Middle frontal gyrus (tissue), 1 donor: ENCODE measurements around the gene TMEM53.

Source experiments
- DNase-seq: peaks from one replicate; pipeline ENCODE4 v3.0.0-alpha.2; 2015; ENCODE audit warnings: low spot score; ENCODE audit errors: extremely low spot score

Gene TMEM53

GRCh38 chr1:44698138-44698537, 23.9 kb upstream of the TMEM53 start:
- no peak for DNase-seq

GRCh38 chr1:44696789-44697345, 22.6 kb upstream of the TMEM53 start:
- no peak for DNase-seq

DNA sequence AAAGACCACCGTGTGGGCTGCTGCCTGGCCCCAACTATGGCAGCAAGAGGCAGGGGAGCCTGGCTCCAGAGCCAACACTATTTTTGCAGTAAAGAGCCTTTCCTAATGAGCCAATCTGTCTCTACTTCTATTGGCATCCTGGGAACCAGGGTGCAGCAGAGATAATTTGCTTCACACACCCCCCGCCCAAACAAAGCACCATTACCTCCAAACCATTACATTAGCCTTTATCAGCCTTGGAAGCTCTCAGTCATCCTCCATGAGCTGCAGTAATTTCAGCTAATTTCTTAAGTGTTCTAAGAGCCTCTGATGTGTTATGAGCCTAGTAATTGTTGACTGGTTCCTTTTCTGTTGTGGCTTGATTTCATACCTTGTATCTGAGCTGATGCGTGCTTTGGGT, 21.8 kb upstream of the TMEM53 start:
- DNase-seq: no peak

DNA sequence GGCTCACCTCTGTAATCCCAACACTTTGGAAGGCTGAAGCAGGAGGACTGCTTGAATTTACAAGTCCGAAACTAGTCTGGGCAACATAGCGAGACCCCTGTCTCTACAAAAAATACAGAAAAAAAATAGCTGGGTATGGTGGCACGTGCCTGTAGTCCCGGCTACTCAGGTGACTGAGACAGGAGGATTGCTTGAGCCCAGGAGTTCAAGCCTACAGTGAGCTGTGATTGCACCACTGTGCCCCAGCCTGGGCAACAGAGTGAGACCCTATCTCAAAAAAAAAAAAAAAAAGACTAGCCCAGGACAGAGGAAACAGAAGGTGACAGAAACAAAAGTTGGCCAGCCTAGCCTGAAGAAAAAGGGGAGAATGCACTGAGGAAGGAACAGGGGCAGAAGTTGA, 21.4 kb upstream of the TMEM53 start:
- DNase-seq: no peak

- DNase-seq: no peak
Measured at GRCh38 chr1:44694863-44695478, 20.7 kb upstream of the TMEM53 start.

GRCh38 chr1:44693900-44694299, 19.6 kb upstream of the TMEM53 start:
- no peak for DNase-seq

DNA sequence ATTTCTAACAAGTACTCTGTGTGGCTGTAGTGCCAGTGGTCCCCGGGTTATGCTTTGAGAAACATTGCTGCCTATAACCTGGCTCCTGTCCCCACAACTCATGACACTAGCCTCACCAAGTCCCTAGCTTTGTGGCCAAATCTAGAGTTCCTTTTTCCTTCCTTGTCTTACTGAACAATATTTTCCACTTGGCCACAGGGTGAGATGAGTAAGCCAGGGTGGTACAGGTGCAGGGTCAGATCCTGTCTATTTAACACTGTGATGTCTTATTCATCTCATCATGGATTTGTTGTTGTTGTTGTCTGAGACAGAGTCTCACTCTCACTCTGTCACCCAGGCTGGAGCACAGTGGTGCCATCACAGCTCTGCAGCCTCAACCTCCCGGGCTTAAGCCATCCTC, 18.9 kb upstream of the TMEM53 start:
- DNase-seq: no peak

DNA sequence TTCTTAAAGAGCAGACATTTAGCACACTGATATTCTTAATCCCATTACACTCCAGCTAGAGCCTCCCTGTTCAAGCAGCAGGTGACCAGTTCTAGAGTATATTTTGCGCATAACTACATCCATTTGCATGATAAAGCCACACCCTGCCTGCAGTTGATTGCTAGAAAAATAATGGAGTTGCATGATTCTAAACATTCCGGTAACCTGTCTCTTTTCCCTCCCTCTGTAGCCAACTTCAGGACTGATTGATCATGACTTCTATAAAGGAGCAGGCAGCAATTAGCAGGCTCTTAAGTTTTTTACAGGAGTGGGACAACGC, 15.1 kb upstream of the TMEM53 start:
- no peak for DNase-seq

DNA sequence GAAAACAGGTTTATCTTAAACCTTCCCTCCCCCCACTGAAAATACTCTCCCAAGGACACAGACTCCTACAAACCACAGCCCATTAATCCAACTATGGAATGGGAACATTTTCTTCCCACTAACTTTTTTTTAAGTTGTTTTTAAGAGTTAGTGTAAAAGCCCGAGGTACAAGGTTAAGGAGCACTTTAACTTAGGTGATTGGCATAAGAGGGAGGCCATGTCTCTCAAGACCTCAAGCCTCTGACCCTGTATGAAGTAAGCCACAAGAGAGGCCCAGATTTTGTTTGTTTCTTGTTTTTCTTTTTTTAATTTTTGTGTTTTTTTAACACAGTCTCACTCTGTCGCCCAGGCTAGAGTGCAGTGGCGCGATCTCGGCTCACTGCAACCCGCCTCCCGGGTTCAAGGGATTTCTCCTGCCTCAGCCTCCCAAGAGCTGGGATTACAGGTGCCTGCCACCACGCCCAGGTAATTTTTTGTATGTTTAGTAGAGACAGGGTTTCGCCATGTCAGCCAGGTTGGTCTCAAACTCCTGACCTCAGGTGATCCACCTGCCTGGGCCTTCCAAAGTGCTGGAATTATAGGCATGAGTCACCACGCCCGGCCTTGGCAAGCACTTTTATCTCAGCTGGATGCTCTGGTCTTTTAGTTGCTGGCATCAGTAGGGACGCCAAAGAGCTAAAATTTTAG, 14.6 kb upstream of the TMEM53 start:
- DNase-seq: no peak

DNA sequence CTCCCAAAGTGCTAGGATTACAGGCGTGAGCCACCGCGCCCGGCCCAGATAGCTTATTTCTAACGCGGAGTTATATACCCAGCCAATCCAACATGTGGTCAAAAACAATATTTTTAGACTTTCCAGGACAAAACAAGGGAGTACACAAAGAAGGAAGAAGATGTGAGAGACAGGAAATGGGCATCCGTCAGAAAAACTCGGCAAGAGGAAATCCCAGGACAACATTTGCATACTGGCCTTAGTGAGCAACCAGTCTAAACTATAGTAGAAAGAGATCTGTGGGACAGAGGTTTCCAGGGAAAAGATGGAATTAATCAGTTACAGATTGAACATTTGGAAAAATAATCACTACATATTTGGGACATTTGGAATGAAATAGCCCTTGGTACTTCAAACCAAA, 11.6 kb upstream of the TMEM53 start:
- no peak for DNase-seq

DNA sequence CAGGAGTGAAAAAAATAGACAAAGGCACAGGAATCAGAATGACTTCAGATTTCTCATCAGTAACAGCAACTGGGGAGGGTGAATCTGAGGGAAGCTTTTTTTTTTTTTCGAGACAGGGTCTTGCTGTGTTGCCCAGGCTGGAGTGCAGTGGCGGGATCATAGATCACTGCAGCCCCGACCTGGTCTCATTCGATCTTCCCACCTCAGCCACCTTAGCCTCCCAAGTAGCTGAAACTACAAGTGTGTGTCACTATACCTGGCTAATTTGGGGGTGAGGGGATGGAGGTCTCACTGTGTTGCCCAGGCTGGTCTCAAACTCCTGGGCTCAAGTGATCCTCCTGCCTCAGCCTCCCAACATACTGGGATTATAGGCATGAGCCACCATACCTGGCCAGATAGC, 10.9 kb upstream of the TMEM53 start:
- DNase-seq: no peak

DNA sequence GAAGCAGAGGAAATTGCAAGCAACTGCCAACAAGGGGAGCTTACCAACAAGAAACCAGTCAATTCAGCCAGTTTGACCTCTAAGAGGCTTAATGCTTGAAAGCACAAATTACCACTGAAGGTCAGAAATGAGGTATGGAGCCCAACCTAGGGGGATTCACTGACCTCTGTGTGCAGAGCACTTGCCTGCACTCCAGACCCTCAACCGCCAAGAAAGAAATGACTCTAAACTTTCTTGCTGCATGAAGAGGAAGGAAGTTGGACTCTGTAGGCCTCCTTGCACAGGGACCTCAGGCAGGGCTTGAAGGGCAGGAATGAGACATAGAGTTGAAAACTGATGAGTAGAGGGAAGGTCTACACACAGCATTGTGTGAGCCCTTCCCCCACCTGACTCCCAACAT, 10.2 kb upstream of the TMEM53 start:
- DNase-seq: no peak

DNA sequence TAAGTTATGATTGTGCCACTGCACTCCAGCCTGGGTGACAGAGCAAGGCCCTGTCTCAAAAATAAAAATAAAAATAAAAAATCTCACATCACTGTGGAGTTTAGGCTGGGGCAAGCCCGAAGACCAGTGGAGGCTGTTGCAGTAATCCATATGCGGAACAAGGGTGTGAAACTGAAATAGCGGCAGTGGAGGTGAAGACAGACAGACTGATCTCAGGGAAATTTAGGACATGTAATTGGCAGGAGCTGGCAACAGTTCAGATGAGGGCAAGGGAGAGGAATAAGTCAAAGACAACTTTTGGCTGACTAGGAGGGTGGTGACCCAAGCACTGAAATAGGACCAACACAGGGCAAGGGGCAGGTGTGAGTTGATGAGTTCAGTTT, 8.6 kb upstream of the TMEM53 start:
- no peak for DNase-seq

DNA sequence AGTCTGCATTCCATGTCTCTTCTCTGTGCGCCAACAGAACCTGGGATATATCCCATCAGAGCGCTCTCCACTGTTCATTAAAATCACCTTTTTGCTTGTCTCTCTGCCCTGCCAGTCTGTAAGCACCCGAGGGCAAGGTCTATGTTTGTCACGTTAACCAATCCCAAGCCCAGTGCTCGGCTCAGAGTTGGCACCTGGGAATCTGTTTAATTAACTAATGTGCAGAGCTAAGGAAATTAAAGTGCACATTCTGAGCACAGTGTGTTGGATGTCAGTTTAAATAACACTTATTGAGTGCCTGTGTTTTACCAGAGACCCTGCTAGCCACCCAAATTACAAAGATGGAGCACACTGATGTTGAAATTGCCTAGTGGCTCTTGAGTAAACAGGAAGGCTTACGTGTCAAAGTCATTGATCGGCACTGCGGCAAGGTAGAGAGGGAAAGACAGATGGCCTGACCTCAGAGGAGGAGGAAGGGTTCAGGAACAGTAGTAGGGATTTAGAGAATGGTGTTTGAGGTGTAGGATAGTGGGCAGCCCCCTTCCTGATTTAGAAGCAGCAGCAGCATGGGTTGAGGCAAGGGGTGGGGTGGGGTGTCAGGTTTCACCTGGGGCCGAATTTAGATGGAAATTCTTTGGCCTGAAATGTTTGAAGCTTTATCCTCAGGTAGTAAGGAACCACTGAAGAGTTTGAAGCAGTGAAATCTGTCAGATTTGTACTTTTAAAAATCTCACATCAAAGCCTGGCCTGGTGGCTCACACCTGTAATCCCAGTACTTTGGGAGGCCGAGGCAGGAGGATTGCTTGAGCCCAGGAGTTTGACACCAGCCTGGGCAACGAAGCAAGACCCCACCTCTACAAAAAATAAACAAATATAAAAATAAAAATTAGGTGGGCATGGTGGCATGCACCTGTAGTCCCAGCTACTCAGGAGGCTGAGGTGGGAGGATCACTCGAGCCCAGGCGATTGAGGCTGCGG, 7.9 kb upstream of the TMEM53 start:
- DNase-seq: no peak

DNA sequence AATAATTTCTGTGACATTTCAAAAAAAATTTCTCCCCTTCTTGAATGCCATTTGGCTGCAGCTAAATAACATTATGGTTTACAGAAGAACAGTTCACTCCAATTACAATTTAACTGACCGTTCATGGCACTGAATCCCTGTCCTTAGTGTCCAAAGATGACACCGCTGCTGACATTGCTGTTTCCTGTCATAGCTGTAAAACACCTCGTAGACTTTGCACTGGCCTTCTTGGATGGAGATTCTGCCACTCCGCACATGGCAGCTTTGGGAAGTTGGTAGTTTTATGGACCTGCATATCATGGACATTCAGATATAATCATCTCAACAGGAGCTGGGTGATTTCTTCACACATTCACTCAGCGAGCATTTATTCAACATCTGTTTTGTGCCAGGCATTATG, 5.2 kb upstream of the TMEM53 start:
- DNase-seq: no peak

GRCh38 chr1:44678626-44679025, 4.3 kb upstream of the TMEM53 start:
- DNase-seq: no peak

- no peak for DNase-seq
Measured at GRCh38 chr1:44678120-44678519, 3.8 kb upstream of the TMEM53 start.

DNA sequence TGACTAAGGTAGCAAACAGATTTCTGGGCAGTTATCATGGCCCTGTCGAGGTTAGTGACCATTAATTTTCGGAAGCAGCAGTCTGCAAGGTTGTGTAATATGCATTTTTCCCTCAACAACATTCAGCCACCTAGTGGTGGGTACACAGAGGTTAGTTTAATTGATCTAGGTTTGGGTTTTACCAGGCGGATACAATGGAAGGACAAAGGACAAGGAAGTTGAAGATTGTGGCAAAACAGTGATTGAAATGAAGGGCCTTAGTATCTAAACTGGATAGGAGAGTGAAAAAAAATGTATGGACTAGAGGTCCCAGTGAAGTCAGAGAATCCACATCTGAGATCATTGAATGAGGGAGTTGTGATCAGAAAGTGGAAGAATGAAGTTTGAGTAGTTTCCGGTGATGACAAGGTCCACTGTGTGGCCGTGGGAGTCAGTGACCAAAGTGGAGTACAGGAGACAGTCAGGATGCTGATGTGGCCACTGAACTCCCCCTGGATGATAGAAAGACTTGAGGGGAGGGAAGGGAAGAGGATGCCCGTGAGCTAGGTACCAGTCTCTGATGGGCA, 3.0 kb upstream of the TMEM53 start:
- no peak for DNase-seq

DNA sequence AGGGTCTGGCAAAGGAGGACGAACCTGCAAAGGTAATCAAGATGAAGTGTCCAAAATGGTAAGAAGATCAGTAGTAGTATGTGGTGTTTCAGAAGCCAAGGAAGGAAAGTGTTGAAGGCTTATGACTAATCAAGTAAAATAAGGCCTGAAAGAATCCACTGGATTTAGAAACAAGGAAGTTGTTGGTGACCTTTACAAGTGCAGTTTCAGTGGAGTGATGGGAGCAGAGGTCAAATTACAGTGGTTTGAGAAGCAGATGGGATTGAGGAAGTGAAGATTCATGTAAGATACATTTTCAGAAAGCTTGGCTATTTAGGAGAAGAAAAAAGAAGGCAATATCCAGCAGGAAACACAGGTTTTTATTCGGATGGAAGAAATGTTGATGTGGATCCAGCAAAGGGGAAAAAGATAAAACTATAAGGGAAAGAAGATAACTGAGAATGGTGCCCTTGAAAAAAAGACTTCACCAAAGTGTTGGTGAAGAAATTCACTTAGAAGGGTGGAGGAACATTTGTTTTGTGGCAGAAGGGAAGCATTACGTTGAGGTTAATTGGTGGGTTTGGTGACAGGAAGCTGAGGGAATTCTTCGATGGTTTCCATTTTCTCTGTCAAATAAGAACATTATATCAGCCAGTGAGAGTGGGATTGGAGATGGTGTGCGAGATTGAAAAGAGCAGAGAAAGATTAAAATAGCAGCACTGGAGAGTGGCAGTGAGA, 2.4 kb upstream of the TMEM53 start:
- no peak for DNase-seq

GRCh38 chr1:44675186-44675585, 905 bp upstream of the TMEM53 start:
- no peak for DNase-seq

- no peak for DNase-seq
Measured at GRCh38 chr1:44673675-44674112, 587 bp downstream of the TMEM53 start.
